Body of pancreas (tissue), 4 donors: ENCODE measurements around the gene PPP1R15B.

ENCODE experiments used
- POLR2A ChIP-seq, 3 donors: fragments of 450-650 bp; IDR thresholded peaks; one replicate each; pipeline ENCODE4 v1.6.1; 2016; ENCODE audit warnings: antibody characterized with exemption in 3 of 3, mild to moderate bottlenecking in 2 of 3
- TF ChIP-seq, protein P1 (sequence below), 7 experiments: fragments of 450-650 bp in 4 of 7; fragments of 200-600 bp in 3 of 7; sonication (generic) in 3 of 7; IDR thresholded peaks; one replicate each; pipeline ENCODE4 v1.5.1; 2016 to 2019; ENCODE audit warnings: antibody characterized with exemption in 7 of 7

DNA sequence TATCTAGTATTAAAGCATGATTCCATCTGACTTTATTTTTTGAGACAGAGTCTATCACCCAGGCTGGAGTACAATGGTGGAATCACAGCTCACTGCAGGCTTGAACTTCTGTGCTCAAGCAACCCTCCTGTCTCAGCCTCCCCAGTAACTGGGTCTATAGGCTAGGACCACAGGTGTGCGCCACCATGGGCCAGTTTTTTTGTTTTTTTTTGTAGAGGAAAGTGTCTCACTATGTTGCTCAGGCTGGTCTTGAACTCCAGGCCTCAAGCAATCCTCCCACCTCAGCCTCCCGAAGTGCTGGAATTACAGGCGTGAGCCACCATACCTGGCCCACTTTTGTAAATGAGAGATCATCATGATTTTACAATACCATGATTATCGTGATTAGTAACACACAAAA, 9.2 kb downstream of the PPP1R15B start:
- no peak for TF ChIP-seq POLR2A (IDR thresholded peaks at IDR 0.05)
- TF ChIP-seq, protein P1, sequence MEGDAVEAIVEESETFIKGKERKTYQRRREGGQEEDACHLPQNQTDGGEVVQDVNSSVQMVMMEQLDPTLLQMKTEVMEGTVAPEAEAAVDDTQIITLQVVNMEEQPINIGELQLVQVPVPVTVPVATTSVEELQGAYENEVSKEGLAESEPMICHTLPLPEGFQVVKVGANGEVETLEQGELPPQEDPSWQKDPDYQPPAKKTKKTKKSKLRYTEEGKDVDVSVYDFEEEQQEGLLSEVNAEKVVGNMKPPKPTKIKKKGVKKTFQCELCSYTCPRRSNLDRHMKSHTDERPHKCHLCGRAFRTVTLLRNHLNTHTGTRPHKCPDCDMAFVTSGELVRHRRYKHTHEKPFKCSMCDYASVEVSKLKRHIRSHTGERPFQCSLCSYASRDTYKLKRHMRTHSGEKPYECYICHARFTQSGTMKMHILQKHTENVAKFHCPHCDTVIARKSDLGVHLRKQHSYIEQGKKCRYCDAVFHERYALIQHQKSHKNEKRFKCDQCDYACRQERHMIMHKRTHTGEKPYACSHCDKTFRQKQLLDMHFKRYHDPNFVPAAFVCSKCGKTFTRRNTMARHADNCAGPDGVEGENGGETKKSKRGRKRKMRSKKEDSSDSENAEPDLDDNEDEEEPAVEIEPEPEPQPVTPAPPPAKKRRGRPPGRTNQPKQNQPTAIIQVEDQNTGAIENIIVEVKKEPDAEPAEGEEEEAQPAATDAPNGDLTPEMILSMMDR (IDR thresholded peaks at IDR 0.05) = no peak
